GM10266 (cell line): ENCODE results near the gene ECM2.

ENCODE experiments used
- DNase-seq: peaks from one replicate; pipeline ENCODE4 v3.0.0; 2012; ENCODE audit errors: extremely low spot score
- CTCF ChIP-seq: IDR thresholded peaks from 2 replicates; pipeline ENCODE4 v1.5.1; 2012; ENCODE audit warnings: mild to moderate bottlenecking, low read depth; ENCODE audit not compliant: control insufficient read depth, insufficient read depth; ENCODE audit errors: missing control alignments

ECM2 gene

GRCh38 chr9:92446536-92446935 is 89.3 kb downstream of the ECM2 start:
- TF ChIP-seq CTCF = no peak
- DNase-seq = no peak
